ENCODE results near the gene AOC2. TPM values are rescaled to one million over a fixed set of nuclear protein-coding genes. Genes with fewer than 3 reads are reported as not detected.
"Not testable (repeated sequence)": the region's sequence is repeated elsewhere in the genome, so short reads cannot be mapped to it uniquely, and the experiment has no call there.

Gene AOC2
- total and polyA plus RNA-seq, 2 donors (not counting 1 experiment from before 2014, with no cell fraction given): 0.12 to 0.33 TPM

- Histone ChIP-seq H3K4me1 (ENCODE audit: control insufficient read depth, extremely low read depth, insufficient read depth, low read length) (no peaks in the 10 kb centered on the region), H3K4me2 (ENCODE audit: extremely low read depth, insufficient read depth, low read length) (no peak overlapping the region)
These were observed 27.3 kb downstream of the AOC2 start for GRCh38 chr17:42871647-42872046.

DNA sequence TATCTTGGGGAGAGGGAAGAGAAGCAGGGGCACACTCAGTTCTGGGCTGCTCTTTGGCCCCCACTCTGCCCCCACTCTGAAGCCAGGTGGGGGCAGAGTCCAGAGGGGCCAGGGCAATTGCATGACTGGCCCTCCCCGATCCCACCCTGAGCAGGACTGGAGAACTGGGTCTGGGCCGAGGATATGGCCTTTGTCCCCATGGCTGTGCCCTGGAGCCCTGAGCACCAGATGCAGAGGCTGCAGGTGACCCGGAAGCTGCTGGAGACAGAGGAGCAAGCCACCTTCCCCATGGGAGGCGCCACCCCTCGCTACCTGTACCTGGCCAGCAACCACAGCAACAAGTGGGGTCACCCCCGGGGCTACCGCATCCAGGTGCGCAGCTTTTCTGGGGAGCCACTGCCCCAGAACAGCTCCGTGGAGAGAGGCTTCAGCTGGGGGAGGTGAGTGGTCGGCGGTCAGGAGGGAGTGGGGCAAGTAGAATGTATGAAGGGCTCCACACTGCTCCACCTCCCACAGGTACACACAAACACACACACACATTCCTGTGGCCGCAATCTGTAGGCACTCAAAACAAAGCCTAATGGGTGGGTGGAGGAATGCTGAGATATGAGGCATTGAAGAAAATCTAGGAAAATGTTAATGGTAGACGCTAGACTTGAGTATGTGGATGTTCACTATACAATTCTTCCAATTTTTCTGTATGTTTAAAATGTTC is 28.0 kb downstream of the AOC2 start:
- H3K9ac ChIP-seq (ENCODE audit: insufficient read depth, low read length): no peak overlapping the region
- peaks cover under 1% of the 10 kb centered on the region for H3K27me3 ChIP-seq (ENCODE audit: control insufficient read depth, insufficient read depth, low read length)
- H3K4me3 ChIP-seq (replicated peaks in 1 of 4; ENCODE audit: control extremely low read depth in 1 of 4, insufficient read depth in 1 of 4, low read depth in 3 of 4, low read length in 4 of 4): no peak overlapping the region
- H3K79me2 ChIP-seq (ENCODE audit: control insufficient read depth, insufficient read depth, low read length): no peaks in the 10 kb centered on the region
- TF ChIP-seq CTCF (conservative IDR thresholded peaks at IDR 0.05 in 1 of 2, IDR thresholded peaks at IDR 0.05 in 1 of 2; ENCODE audit: low read depth in 1 of 2, low read length in 2 of 2) (no peak), EZH2 (IDR thresholded peaks at IDR 0.05; ENCODE audit: low read length, missing control alignments) (no peak)
- DNase-seq (ENCODE audit: low read depth in 2 of 2): peak in 1 of 2 donors; percentile 79
- no peak overlapping the region for H3K4me2 ChIP-seq (ENCODE audit: extremely low read depth, insufficient read depth, low read length)
- no peaks in the 10 kb centered on the region for H3K4me1 ChIP-seq (ENCODE audit: control insufficient read depth, extremely low read depth, insufficient read depth, low read length)
- no peaks in the 10 kb centered on the region for H4K20me1 ChIP-seq (ENCODE audit: control insufficient read depth, extremely low read depth, insufficient read depth, low read length)
- no peak overlapping the region for H3K27ac ChIP-seq (ENCODE audit: insufficient read depth, low read length)
- no peak overlapping the region for H2AFZ ChIP-seq (ENCODE audit: low read length)
- H3K36me3 ChIP-seq (ENCODE audit: control insufficient read depth, insufficient read depth, low read length): no peaks in the 10 kb centered on the region
- H3K9me3 ChIP-seq (ENCODE audit: control insufficient read depth, insufficient read depth, low read depth, low read length): no peaks in the 10 kb centered on the region

More at GRCh38 chr17:42871647-42872046, 27.3 kb downstream of the AOC2 start:
- no peak for DNase-seq (ENCODE audit: low read depth in 2 of 2)
- Histone ChIP-seq H3K27ac (ENCODE audit: insufficient read depth, low read length) (no peak overlapping the region), H3K9me3 (ENCODE audit: control insufficient read depth, insufficient read depth, low read depth, low read length) (no peaks in the 10 kb centered on the region), H3K36me3 (ENCODE audit: control insufficient read depth, insufficient read depth, low read length) (no peaks in the 10 kb centered on the region), H3K79me2 (ENCODE audit: control insufficient read depth, insufficient read depth, low read length) (no peaks in the 10 kb centered on the region), H3K27me3 (ENCODE audit: control insufficient read depth, insufficient read depth, low read length) (no peaks in the 10 kb centered on the region), H3K9ac (ENCODE audit: insufficient read depth, low read length) (no peak overlapping the region), H3K4me3 (replicated peaks in 1 of 4; ENCODE audit: control extremely low read depth in 1 of 4, insufficient read depth in 1 of 4, low read depth in 3 of 4, low read length in 4 of 4) (no peak overlapping the region), H2AFZ (ENCODE audit: low read length) (no peak overlapping the region), H4K20me1 (ENCODE audit: control insufficient read depth, extremely low read depth, insufficient read depth, low read length) (no peaks in the 10 kb centered on the region)
- TF ChIP-seq EZH2 (IDR thresholded peaks at IDR 0.05; ENCODE audit: low read length, missing control alignments): no peak
- TF ChIP-seq CTCF (conservative IDR thresholded peaks at IDR 0.05 in 1 of 2, IDR thresholded peaks at IDR 0.05 in 1 of 2; ENCODE audit: low read depth in 1 of 2, low read length in 2 of 2): no peak

DNA sequence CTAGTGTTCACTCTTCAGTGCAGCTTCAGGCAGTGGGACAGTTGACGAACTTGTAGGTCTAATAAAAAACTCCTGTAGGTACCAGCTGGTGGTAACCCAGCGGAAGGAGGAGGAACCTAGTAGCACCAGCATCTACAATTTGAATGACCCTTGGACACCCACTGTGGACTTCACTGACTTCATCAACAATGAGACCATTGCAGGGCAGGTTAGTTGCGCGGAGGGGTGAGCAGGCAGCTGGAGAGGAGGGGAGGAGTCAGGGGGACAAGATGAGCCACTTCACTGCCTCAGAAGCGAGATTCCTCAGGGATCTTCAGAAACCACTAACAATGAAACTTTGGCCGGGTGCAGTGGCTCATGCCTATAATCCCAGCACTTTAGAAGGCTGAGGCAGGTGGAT is 28.9 kb downstream of the AOC2 start:
- no peak for TF ChIP-seq CTCF (conservative IDR thresholded peaks at IDR 0.05 in 1 of 2, IDR thresholded peaks at IDR 0.05 in 1 of 2; ENCODE audit: low read depth in 1 of 2, low read length in 2 of 2)
- no peak for TF ChIP-seq EZH2 (IDR thresholded peaks at IDR 0.05; ENCODE audit: low read length, missing control alignments)
- no peak overlapping the region for H3K4me2 ChIP-seq (ENCODE audit: extremely low read depth, insufficient read depth, low read length)

DNA sequence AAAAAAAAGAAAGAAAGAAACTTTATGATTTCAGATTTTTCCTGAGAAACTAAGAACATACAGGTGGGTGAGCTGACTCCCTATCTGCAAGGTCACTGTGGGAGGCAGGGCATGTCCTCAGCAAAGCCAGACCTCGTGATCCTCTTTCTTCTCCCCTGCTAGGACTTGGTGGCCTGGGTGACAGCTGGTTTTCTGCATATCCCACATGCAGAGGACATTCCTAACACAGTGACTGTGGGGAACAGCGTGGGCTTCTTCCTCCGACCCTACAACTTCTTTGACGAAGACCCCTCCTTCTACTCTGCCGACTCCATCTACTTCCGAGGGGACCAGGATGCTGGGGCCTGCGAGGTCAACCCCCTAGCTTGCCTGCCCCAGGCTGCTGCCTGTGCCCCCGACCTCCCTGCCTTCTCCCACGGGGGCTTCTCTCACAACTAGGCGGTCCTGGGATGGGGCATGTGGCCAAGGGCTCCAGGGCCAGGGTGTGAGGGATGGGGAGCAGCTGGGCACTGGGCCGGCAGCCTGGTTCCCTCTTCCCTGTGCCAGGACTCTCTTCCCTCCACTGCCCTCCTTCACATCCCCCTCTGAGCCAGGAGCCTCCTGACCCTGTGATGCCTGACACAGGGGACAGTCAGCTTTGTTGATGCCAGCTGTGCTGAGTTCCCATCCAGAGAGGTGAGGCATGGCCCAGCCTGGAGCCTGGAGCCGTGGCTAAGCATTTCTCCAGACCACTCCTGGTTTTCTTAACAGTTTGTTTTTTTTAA is 29.7 kb downstream of the AOC2 start:
- DNase-seq (ENCODE audit: low read depth in 2 of 2); H3K4me1 ChIP-seq (ENCODE audit: control insufficient read depth, extremely low read depth, insufficient read depth, low read length); H3K27ac ChIP-seq (ENCODE audit: insufficient read depth, low read length); H2AFZ ChIP-seq (ENCODE audit: low read length); H3K9me3 ChIP-seq (ENCODE audit: control insufficient read depth, insufficient read depth, low read depth, low read length); H3K9ac ChIP-seq (ENCODE audit: insufficient read depth, low read length); H3K79me2 ChIP-seq (ENCODE audit: control insufficient read depth, insufficient read depth, low read length); H4K20me1 ChIP-seq (ENCODE audit: control insufficient read depth, extremely low read depth, insufficient read depth, low read length); H3K4me2 ChIP-seq (ENCODE audit: extremely low read depth, insufficient read depth, low read length); H3K4me3 ChIP-seq (replicated peaks in 1 of 4; ENCODE audit: control extremely low read depth in 1 of 4, insufficient read depth in 1 of 4, low read depth in 3 of 4, low read length in 4 of 4); H3K27me3 ChIP-seq (ENCODE audit: control insufficient read depth, insufficient read depth, low read length); H3K36me3 ChIP-seq (ENCODE audit: control insufficient read depth, insufficient read depth, low read length): not testable (repeated sequence)

More for the DNA sequence above, 28.9 kb downstream of the AOC2 start:
- Histone ChIP-seq H3K4me3 (replicated peaks in 1 of 4; ENCODE audit: control extremely low read depth in 1 of 4, insufficient read depth in 1 of 4, low read depth in 3 of 4, low read length in 4 of 4) (no peak overlapping the region), H3K36me3 (ENCODE audit: control insufficient read depth, insufficient read depth, low read length) (no peaks in the 10 kb centered on the region), H3K9me3 (ENCODE audit: control insufficient read depth, insufficient read depth, low read depth, low read length) (no peaks in the 10 kb centered on the region), H3K79me2 (ENCODE audit: control insufficient read depth, insufficient read depth, low read length) (no peaks in the 10 kb centered on the region), H2AFZ (ENCODE audit: low read length) (no peak overlapping the region), H3K27ac (ENCODE audit: insufficient read depth, low read length) (no peak overlapping the region), H3K4me1 (ENCODE audit: control insufficient read depth, extremely low read depth, insufficient read depth, low read length) (no peaks in the 10 kb centered on the region), H4K20me1 (ENCODE audit: control insufficient read depth, extremely low read depth, insufficient read depth, low read length) (no peaks in the 10 kb centered on the region), H3K27me3 (ENCODE audit: control insufficient read depth, insufficient read depth, low read length) (peaks cover 4% of the 10 kb centered on the region), H3K9ac (ENCODE audit: insufficient read depth, low read length) (no peak overlapping the region)
- no peak for DNase-seq (ENCODE audit: low read depth in 2 of 2)

All from fibroblast of lung (primary cell).